Osteocyte (in vitro differentiated cells): ENCODE measurements around the gene PABPN1. TPM values are rescaled to one million over a fixed set of nuclear protein-coding genes. Genes with fewer than 3 reads are reported as not detected.

Experiments
- DNase-seq: peaks from one replicate; pipeline ENCODE4 v3.0.0; 2021; ENCODE audit warnings: mixed read lengths; ENCODE audit not compliant: unreplicated experiment; ENCODE audit errors: extremely low spot score
- H3K27ac Mint-ChIP-seq: one replicate; pipeline ENCODE4 v1.8.0; 2021; ENCODE audit warnings: mild to moderate bottlenecking, mixed read lengths; ENCODE audit not compliant: unreplicated experiment
- H3K27me3 Mint-ChIP-seq: one replicate; pipeline ENCODE4 v1.8.0; 2021; ENCODE audit warnings: mixed read lengths; ENCODE audit not compliant: unreplicated experiment
- H3K36me3 Mint-ChIP-seq: one replicate; pipeline ENCODE4 v1.8.0; 2021; ENCODE audit warnings: mixed read lengths; ENCODE audit not compliant: unreplicated experiment
- H3K4me1 Mint-ChIP-seq: one replicate; pipeline ENCODE4 v1.8.0; 2021; ENCODE audit warnings: mixed read lengths; ENCODE audit not compliant: unreplicated experiment
- H3K4me3 Mint-ChIP-seq: one replicate; pipeline ENCODE4 v1.8.0; 2021; ENCODE audit warnings: mild to moderate bottlenecking, moderate library complexity, mixed read lengths; ENCODE audit not compliant: unreplicated experiment
- H3K9me3 Mint-ChIP-seq: one replicate; pipeline ENCODE4 v1.8.0; 2021; ENCODE audit warnings: mixed read lengths; ENCODE audit not compliant: unreplicated experiment
- total RNA-seq: library from RNA; stranded (reverse); gene quantifications from 2 replicates; pipeline ENCODE4 v1.2.1, GENCODE V29; 2021
- TF ChIP-seq, protein P1 (sequence below): fragments of 200-600 bp; sonication (generic); IDR thresholded peaks from 2 replicates; pipeline ENCODE4 v1.5.0; 2021; ENCODE audit warnings: antibody characterized with exemption, mild to moderate bottlenecking, moderate library complexity

The PABPN1 gene
- total RNA-seq, 1 donor from 2014 or later: 175 TPM

DNA sequence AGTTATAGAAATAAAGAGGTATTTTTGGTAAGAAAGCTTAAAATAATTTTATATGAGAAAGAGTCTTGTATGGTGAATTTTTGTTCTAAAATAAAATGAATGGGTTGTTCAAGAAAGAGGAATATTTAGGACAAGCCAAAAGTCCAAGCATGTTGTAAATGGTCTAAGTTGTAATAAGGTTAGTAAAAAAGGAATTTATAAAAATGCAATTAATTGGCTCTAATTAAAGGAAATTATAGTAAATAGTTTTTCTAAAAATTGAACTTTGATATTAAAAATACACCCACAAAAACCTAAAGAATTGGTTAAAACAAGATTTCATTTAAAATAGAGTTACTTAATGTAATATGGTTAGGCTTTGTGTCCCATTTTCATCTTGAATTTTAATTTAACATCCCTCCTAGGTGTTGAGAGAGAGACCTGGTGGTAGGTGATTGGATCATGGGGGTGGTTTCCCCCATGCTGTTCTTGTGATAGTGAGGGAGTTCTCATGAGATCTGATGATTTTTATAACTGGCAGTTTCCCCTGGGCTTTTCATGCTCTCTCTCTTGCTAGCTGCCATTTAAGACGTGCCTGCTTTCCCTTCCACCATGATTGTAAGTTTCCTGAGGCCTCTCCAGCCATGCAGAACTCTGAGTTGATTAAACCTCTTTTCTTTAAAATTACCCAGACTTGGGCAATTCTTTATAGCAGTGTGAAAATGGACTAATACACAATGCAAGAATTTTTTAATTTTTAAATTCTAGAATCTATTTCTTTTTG lies 18.4 kb downstream of the PABPN1 start:
- peaks cover 22% of the 10 kb centered on the region for H3K9me3 Mint-ChIP-seq
- H3K36me3 Mint-ChIP-seq: no peaks in the 10 kb centered on the region
- DNase-seq: no peak
- TF ChIP-seq, protein P1, sequence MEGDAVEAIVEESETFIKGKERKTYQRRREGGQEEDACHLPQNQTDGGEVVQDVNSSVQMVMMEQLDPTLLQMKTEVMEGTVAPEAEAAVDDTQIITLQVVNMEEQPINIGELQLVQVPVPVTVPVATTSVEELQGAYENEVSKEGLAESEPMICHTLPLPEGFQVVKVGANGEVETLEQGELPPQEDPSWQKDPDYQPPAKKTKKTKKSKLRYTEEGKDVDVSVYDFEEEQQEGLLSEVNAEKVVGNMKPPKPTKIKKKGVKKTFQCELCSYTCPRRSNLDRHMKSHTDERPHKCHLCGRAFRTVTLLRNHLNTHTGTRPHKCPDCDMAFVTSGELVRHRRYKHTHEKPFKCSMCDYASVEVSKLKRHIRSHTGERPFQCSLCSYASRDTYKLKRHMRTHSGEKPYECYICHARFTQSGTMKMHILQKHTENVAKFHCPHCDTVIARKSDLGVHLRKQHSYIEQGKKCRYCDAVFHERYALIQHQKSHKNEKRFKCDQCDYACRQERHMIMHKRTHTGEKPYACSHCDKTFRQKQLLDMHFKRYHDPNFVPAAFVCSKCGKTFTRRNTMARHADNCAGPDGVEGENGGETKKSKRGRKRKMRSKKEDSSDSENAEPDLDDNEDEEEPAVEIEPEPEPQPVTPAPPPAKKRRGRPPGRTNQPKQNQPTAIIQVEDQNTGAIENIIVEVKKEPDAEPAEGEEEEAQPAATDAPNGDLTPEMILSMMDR: no peak
- peaks cover 33% of the 10 kb centered on the region for H3K27me3 Mint-ChIP-seq
- no peak overlapping the region for H3K27ac Mint-ChIP-seq
- H3K4me3 Mint-ChIP-seq: no peak overlapping the region
- no peaks in the 10 kb centered on the region for H3K4me1 Mint-ChIP-seq

DNA sequence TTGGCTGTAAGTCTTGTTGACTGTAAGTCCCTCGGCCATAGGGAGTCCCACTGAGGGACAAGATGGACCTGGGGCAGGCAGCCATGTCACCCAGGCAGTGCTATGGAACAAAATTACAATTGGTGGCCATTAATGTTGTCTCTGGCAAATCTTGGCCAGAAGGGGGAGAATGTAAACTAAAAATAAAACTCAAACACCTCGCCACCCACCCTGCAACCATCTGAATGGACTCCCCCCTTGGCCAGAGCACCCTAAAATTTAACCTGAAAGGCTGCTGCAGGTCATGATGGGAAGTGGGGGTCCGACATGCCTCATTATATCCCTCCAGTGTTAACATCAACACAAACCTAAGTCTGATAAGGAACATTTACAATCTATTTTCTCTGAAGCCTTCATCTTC lies 23.2 kb downstream of the PABPN1 start:
- peaks cover 6% of the 10 kb centered on the region for H3K27me3 Mint-ChIP-seq
- no peaks in the 10 kb centered on the region for H3K36me3 Mint-ChIP-seq
- no peak overlapping the region for H3K27ac Mint-ChIP-seq
- H3K4me3 Mint-ChIP-seq: no peak overlapping the region
- TF ChIP-seq, protein P1: no peak
- peaks cover 13% of the 10 kb centered on the region for H3K9me3 Mint-ChIP-seq
- H3K4me1 Mint-ChIP-seq: no peaks in the 10 kb centered on the region
- DNase-seq: no peak

DNA sequence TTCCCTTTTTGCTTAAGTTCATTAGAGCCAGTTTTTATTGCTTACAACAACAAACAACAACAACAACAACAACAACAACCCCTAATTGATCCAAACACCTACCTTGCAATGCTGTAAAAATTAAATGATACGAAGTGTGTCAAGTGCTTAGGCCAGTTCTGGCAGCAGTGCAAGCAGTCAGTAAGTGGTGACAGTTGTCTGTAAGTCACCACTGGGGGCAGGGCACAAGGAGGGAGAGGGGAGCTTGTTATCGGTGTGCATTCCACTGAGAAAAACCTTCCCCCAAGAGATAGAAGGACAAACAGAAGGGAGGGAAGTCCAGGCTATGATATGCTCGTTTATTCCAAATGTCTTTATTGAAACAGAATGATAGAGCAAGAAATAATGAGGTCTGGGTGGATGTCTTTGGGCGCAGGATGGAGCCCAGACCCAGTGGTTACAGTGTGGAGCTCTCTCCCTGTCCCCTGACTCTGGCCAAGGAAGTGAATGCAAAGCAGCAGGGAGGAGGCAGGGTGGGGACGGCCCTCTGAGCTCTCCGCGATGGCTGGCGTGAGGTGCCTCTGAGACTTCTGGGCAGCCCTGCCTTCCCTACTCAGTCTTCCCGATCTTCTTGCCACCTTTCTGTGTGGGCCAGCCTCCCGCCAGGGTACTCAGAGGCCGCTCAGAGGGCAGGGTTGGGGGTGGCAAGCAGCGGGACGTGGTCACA lies 24.9 kb downstream of the PABPN1 start:
- Mint-ChIP-seq H3K9me3 (no peaks in the 10 kb centered on the region), H3K4me3 (no peak overlapping the region), H3K36me3 (no peaks in the 10 kb centered on the region), H3K27ac (no peak overlapping the region), H3K4me1 (no peaks in the 10 kb centered on the region), H3K27me3 (peaks cover 6% of the 10 kb centered on the region)
- DNase-seq: no peak
- TF ChIP-seq, protein P1: no peak

DNA sequence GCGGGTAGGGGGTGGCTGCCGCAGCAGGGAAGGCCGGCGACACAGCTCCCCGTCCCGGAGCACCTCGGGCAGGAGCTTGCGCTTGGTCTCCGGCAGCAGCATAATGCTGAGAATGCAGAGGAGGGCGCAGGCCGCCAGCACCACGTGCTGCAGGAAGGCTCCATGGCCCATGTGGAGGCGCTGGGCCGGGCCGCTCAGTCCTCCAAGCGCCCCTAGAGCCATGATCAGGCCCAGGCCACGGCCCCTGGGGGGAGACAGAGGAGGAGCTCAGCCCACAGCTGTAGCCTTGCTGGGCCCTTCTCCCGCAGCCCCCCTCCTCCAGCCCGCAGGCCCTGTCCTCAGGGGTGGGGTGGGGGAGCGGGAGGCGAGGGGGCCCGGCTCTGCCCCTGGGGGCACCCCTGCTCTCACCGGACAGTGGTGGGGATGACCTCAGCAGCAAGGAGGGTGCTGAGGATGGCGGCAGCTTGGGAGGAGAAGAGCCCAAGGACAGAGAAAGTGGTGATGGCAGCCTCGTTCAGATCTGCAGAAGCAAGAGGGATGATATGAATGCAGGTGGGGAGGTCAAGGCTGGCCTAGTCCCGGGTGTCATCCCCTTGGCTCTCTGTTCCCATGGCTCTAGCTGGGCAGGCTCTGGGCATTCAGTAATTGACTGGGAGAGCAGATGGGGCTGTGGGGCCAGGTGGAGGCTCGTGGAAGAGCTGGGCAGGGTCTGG lies 25.6 kb downstream of the PABPN1 start:
- Mint-ChIP-seq H3K27ac (no peak overlapping the region), H3K27me3 (peaks cover 6% of the 10 kb centered on the region), H3K4me3 (no peak overlapping the region), H3K4me1 (no peaks in the 10 kb centered on the region), H3K9me3 (no peaks in the 10 kb centered on the region), H3K36me3 (no peaks in the 10 kb centered on the region)
- DNase-seq: no peak
- TF ChIP-seq, protein P1: no peak
